ENCODE data around the gene PROX1. TPM values are rescaled to one million over a fixed set of nuclear protein-coding genes. Genes with fewer than 3 reads are reported as not detected.

PROX1 gene
- total and polyA plus RNA-seq, 9 of the 15 experiments (the other 6 are each of a cell fraction or from before 2014, with no cell fraction given), result 0.14 to 0.22 TPM; not detected in 7

- TF ChIP-seq PHF21A (IDR thresholded peaks at IDR 0.05; ENCODE audit: borderline replicate concordance, low read depth), result no peak
- no peak for TF ChIP-seq SMC3 (conservative IDR thresholded peaks at IDR 0.05; ENCODE audit: insufficient read depth, low read depth, low read length)
- TF ChIP-seq PCBP1 (IDR thresholded peaks at IDR 0.05; ENCODE audit: low read depth, low read length, poor library complexity, severe bottlenecking), result no peak
- TF ChIP-seq DACH1 (IDR thresholded peaks at IDR 0.05; ENCODE audit: partially characterized antibody), result no peak
- TF ChIP-seq MITF (IDR thresholded peaks at IDR 0.05), result no peak
- no peak for TF ChIP-seq LCOR (CRISPR knock-in tag; IDR thresholded peaks at IDR 0.05)
- TF ChIP-seq CREB3L1 (IDR thresholded peaks at IDR 0.05; ENCODE audit: borderline replicate concordance, low read depth), result no peak
- TF ChIP-seq USF2 (CRISPR knock-in tag; IDR thresholded peaks at IDR 0.05), result no peak
- no peak for TF ChIP-seq NRF1 (conservative IDR thresholded peaks at IDR 0.05 in 1 of 2, IDR thresholded peaks at IDR 0.05 in 1 of 2)
- TF ChIP-seq SRSF3 (IDR thresholded peaks at IDR 0.05; ENCODE audit: insufficient read depth, low read length), result no peak
- TF ChIP-seq, protein P1, sequence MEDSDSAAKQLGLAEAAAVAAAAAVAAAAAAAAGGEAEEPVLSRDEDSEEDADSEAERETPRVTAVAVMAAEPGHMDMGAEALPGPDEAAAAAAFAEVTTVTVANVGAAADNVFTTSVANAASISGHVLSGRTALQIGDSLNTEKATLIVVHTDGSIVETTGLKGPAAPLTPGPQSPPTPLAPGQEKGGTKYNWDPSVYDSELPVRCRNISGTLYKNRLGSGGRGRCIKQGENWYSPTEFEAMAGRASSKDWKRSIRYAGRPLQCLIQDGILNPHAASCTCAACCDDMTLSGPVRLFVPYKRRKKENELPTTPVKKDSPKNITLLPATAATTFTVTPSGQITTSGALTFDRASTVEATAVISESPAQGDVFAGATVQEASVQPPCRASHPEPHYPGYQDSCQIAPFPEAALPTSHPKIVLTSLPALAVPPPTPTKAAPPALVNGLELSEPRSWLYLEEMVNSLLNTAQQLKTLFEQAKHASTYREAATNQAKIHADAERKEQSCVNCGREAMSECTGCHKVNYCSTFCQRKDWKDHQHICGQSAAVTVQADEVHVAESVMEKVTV (CRISPR knock-in tag; IDR thresholded peaks at IDR 0.05), result no peak
- TF ChIP-seq CBX5 (IDR thresholded peaks at IDR 0.05; ENCODE audit: borderline replicate concordance, low read depth), result no peak
- TF ChIP-seq RBM17 (IDR thresholded peaks at IDR 0.05; ENCODE audit: borderline replicate concordance, low read depth, low read length), result no peak
- TF ChIP-seq KAT8 (IDR thresholded peaks at IDR 0.05; ENCODE audit: low read depth), result no peak
- TF ChIP-seq ZC3H4 (CRISPR knock-in tag; IDR thresholded peaks at IDR 0.05; ENCODE audit: borderline replicate concordance), result no peak
- no peak for TF ChIP-seq ZBED1 (IDR thresholded peaks at IDR 0.05)
- no peak for TF ChIP-seq COPS2 (conservative IDR thresholded peaks at IDR 0.05)
- TF ChIP-seq ZNF280A (IDR thresholded peaks at IDR 0.05; ENCODE audit: low read depth, partially characterized antibody), result no peak
- TF ChIP-seq KDM1A (IDR thresholded peaks at IDR 0.05), result peak in 1 of 2 experiments; percentile 52; a peak in 1 of 4 replicates
- TF ChIP-seq EP300 (IDR thresholded peaks at IDR 0.05; ENCODE audit: low read length), result peak; percentile 15; the same call in 1 of the 2 replicates
- TF ChIP-seq ZNF384 (IDR thresholded peaks at IDR 0.05; ENCODE audit: low read depth, low read length), result no peak
- TF ChIP-seq, protein P2, sequence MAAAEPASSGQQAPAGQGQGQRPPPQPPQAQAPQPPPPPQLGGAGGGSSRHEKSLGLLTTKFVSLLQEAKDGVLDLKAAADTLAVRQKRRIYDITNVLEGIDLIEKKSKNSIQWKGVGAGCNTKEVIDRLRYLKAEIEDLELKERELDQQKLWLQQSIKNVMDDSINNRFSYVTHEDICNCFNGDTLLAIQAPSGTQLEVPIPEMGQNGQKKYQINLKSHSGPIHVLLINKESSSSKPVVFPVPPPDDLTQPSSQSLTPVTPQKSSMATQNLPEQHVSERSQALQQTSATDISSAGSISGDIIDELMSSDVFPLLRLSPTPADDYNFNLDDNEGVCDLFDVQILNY (CRISPR knock-in tag; IDR thresholded peaks at IDR 0.05), result no peak
- no peak for TF ChIP-seq ZNF695 (CRISPR knock-in tag; IDR thresholded peaks at IDR 0.05)
Observed at GRCh38 chr1:214002472-214002871, 14.7 kb downstream of the PROX1 start (continued).

Data from K562 (cell line).